BJ (cell line): ENCODE data around the gene NT5DC1. TPM values are rescaled to one million over a fixed set of nuclear protein-coding genes. Genes with fewer than 3 reads are reported as not detected.
A peak's percentile ranks its signal among the peaks of the same experiment; 100 is the strongest.

Experiments used
- CTCF ChIA-PET: fragments of 350-600 bp; formaldehyde crosslinking; extraction: SDS; loops from one replicate; lab custom pipeline; 2021; ENCODE audit warnings: antibody characterized with exemption, inconsistent platforms; lab: Yijun Ruan, JAX
- POLR2A ChIA-PET: fragments of 300-600 bp; sonication (Branson Sonifier 250); formaldehyde crosslinking; extraction: SDS; loops from one replicate; lab custom pipeline; 2021; ENCODE audit warnings: antibody characterized with exemption; lab: Charles Lee
- DNase-seq: peaks from one replicate; pipeline ENCODE4 v3.0.0-alpha.2; 2011; ENCODE audit warnings: low read depth
- H3K27me3 ChIP-seq: 2 replicates; pipeline ENCODE4 v1.6.0; 2011; ENCODE audit warnings: low read length; ENCODE audit not compliant: control insufficient read depth, insufficient read depth
- H3K36me3 ChIP-seq: 2 replicates; pipeline ENCODE4 v1.5.1; 2011; ENCODE audit warnings: low read length; ENCODE audit not compliant: control insufficient read depth, insufficient read depth
- H3K4me3 ChIP-seq: 2 replicates; pipeline ENCODE4 v1.5.1; 2011; ENCODE audit warnings: low read depth, mild to moderate bottlenecking, control low read depth, low read length
- CTCF ChIP-seq: IDR thresholded peaks from 2 replicates; pipeline ENCODE4 v1.5.1; 2011; ENCODE audit warnings: low read depth, mild to moderate bottlenecking, control low read depth, inconsistent platforms, low read length, moderate library complexity; ENCODE audit not compliant: insufficient read depth
- polyA plus RNA-seq: library from polyadenylated mRNA; depleted of rRNA; stranded (reverse); fragments of >200 nt; gene quantifications from 2 replicates; pipeline ENCODE4 v1.2.3, GENCODE V29; 2011

NT5DC1 gene
- polyA plus RNA-seq, 1 experiment = 12.3 TPM

- Histone ChIP-seq H3K4me3 (no peak overlapping the region), H3K27me3 (no peaks in the 10 kb centered on the region), H3K36me3 (no peaks in the 10 kb centered on the region)
- CTCF ChIA-PET = interaction anchor here (0.6 to 3.9 kb wide), 41 partner anchors 7 to 428 kb away, joined by 3 to 35 read pairs (median 4); partner anchors contain the start of genes CALHM4, CALHM5, DSE and TSPYL1
- TF ChIP-seq CTCF = no peak
- POLR2A ChIA-PET = no interaction called here
- DNase-seq = no peak
Measured at GRCh38 chr6:116286773-116287358, 186.2 kb downstream of the NT5DC1 start.

GRCh38 chr6:116287689-116288282, 187.1 kb downstream of the NT5DC1 start:
- POLR2A ChIA-PET = no interaction called here
- DNase-seq = no peak
- Histone ChIP-seq H3K27me3 (no peaks in the 10 kb centered on the region), H3K36me3 (no peaks in the 10 kb centered on the region), H3K4me3 (no peak overlapping the region)
- peak; percentile 80 for TF ChIP-seq CTCF
- CTCF ChIA-PET = interaction anchor here (0.6 to 3.9 kb wide), 48 partner anchors 8 to 427 kb away, joined by 3 to 35 read pairs (median 4); partner anchors contain the start of genes CALHM4, CALHM5, DSE and TSPYL1

- Histone ChIP-seq H3K36me3 (no peaks in the 10 kb centered on the region), H3K4me3 (no peak overlapping the region), H3K27me3 (no peaks in the 10 kb centered on the region)
- no peak for DNase-seq
- ChIA-PET POLR2A (no interaction called here), CTCF (interaction anchor here (0.6 to 3.9 kb wide), 10 partner anchors 21 to 274 kb away, joined by 3 to 27 read pairs (median 4); no protein-coding TSS in a partner anchor)
- TF ChIP-seq CTCF = no peak
Measured at GRCh38 chr6:116289876-116290275, 189.2 kb downstream of the NT5DC1 start.

- H3K27me3 ChIP-seq = no peaks in the 10 kb centered on the region
- H3K4me3 ChIP-seq = no peak overlapping the region
- no peak for DNase-seq
- CTCF ChIA-PET = interaction anchor here (0.6 to 2.2 kb wide), 3 partner anchors 111 to 246 kb away, joined by 3 to 5 read pairs (median 5); no protein-coding TSS in a partner anchor
- POLR2A ChIA-PET = no interaction called here
- no peaks in the 10 kb centered on the region for H3K36me3 ChIP-seq
- TF ChIP-seq CTCF = no peak
Measured at GRCh38 chr6:116290799-116291198, 190.1 kb downstream of the NT5DC1 start.

- ChIA-PET CTCF (no interaction called here), POLR2A (interaction anchor here (0.6 kb wide), 1 partner anchor 14 kb away, joined by 20 read pairs; no protein-coding TSS in a partner anchor)
- Histone ChIP-seq H3K27me3 (no peaks in the 10 kb centered on the region), H3K36me3 (no peaks in the 10 kb centered on the region), H3K4me3 (no peak overlapping the region)
- DNase-seq = no peak
- no peak for TF ChIP-seq CTCF
Measured at GRCh38 chr6:116291701-116292396, 191.2 kb downstream of the NT5DC1 start.
